Measurements from ENCODE around the gene NT5DC3.

Gene NT5DC3

DNA sequence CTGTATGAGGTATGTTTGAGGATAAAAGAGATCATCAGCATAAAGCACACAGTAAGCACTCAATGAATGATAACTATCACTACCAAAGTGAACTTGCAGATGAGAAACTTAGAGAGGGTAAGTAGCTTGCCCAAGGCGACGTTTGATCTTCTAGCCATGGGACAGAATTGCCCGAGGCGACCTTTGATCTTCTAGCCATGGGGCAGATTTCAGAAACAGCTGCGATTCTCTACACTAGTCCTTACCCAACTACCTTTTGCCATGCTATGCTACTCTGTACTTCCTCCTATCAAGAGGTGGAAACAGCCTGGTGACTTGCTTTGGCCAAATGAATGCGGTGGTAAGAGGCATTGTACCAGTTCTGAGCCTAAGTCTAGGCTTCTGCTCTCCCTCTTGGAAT lies 23.7 kb upstream of the NT5DC3 start:
- Histone ChIP-seq H3K4me2 (ENCODE audit: low read depth, low read length, poor library complexity, severe bottlenecking) (no peak overlapping the region), H2AFZ (ENCODE audit: low read length) (no peak overlapping the region), H3K79me2 (ENCODE audit: insufficient read depth, low read length) (no peaks in the 10 kb centered on the region), H3K4me3 (ENCODE audit: low read length, poor library complexity, severe bottlenecking) (no peak overlapping the region), H3K4me1 (ENCODE audit: insufficient read depth, low read length, poor library complexity, severe bottlenecking) (peaks cover 6% of the 10 kb centered on the region), H3K9me2 (replicated peaks; ENCODE audit: low read depth, low read length) (no peaks in the 10 kb centered on the region), H3K36me3 (ENCODE audit: insufficient read depth, low read length) (no peaks in the 10 kb centered on the region), H3K9me3 (ENCODE audit: insufficient read depth, low read depth, low read length) (no peaks in the 10 kb centered on the region), H3F3A (ENCODE audit: low read depth) (no peaks in the 10 kb centered on the region), H3K9ac (ENCODE audit: low read depth, low read length, poor library complexity, severe bottlenecking) (no peak overlapping the region), H3K27me3 (ENCODE audit: insufficient read depth, low read length, poor library complexity, severe bottlenecking) (no peaks in the 10 kb centered on the region), H4K20me1 (ENCODE audit: insufficient read depth, low read length, poor library complexity, severe bottlenecking) (no peaks in the 10 kb centered on the region)
- TF ChIP-seq, protein P1, sequence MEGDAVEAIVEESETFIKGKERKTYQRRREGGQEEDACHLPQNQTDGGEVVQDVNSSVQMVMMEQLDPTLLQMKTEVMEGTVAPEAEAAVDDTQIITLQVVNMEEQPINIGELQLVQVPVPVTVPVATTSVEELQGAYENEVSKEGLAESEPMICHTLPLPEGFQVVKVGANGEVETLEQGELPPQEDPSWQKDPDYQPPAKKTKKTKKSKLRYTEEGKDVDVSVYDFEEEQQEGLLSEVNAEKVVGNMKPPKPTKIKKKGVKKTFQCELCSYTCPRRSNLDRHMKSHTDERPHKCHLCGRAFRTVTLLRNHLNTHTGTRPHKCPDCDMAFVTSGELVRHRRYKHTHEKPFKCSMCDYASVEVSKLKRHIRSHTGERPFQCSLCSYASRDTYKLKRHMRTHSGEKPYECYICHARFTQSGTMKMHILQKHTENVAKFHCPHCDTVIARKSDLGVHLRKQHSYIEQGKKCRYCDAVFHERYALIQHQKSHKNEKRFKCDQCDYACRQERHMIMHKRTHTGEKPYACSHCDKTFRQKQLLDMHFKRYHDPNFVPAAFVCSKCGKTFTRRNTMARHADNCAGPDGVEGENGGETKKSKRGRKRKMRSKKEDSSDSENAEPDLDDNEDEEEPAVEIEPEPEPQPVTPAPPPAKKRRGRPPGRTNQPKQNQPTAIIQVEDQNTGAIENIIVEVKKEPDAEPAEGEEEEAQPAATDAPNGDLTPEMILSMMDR (conservative IDR thresholded peaks at IDR 0.05; ENCODE audit: low read length): no peak
- no peak for TF ChIP-seq EZH2phosphoT487 (IDR thresholded peaks at IDR 0.05; ENCODE audit: borderline replicate concordance)

DNA sequence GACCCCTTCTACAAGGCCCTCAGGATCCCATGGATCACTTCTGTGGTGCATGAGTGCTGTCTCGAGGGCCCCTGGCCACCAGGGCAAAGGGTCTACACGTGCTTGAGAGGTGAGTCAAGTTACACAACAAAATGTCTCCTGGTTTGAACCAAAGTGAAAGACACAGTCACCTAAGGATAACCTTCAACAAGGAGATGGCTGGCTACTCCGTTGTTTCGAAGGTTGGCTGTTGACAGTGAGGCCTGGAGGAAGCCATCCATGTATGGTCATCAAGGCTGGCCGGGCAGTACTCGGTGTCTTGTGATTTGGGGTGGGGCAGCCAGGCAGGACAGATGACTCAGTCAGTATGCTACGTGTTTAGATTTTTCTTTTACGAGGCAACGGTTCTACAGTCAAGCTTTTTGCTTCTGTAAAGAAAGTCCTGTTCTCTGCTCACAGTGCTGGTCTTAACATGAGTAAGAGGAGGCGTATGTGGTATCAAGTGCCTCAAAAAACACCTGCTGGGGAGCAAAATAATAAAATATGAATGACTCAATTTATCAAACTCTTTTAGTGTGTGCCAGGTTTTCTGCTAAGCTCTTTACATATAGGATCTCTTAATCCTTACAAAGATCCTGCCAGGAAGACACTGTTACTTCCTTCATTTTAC lies 18.0 kb upstream of the NT5DC3 start:
- no peaks in the 10 kb centered on the region for H3K9me2 ChIP-seq (replicated peaks; ENCODE audit: low read depth, low read length)
- H3K4me2 ChIP-seq (ENCODE audit: low read depth, low read length, poor library complexity, severe bottlenecking): peak overlapping the region; percentile 24
- peaks cover 16% of the 10 kb centered on the region for H3K4me1 ChIP-seq (ENCODE audit: insufficient read depth, low read length, poor library complexity, severe bottlenecking)
- no peak overlapping the region for H3K4me3 ChIP-seq (ENCODE audit: low read length, poor library complexity, severe bottlenecking)
- H2AFZ ChIP-seq (ENCODE audit: low read length): peak overlapping the region; percentile 72
- no peaks in the 10 kb centered on the region for H3K79me2 ChIP-seq (ENCODE audit: insufficient read depth, low read length)
- H4K20me1 ChIP-seq (ENCODE audit: insufficient read depth, low read length, poor library complexity, severe bottlenecking): no peaks in the 10 kb centered on the region
- H3K9ac ChIP-seq (ENCODE audit: low read depth, low read length, poor library complexity, severe bottlenecking): peak overlapping the region; percentile 39
- H3K36me3 ChIP-seq (ENCODE audit: insufficient read depth, low read length): no peaks in the 10 kb centered on the region
- no peaks in the 10 kb centered on the region for H3K27me3 ChIP-seq (ENCODE audit: insufficient read depth, low read length, poor library complexity, severe bottlenecking)
- no peaks in the 10 kb centered on the region for H3F3A ChIP-seq (ENCODE audit: low read depth)
- H3K9me3 ChIP-seq (ENCODE audit: insufficient read depth, low read depth, low read length): no peaks in the 10 kb centered on the region
- TF ChIP-seq, protein P1 (conservative IDR thresholded peaks at IDR 0.05; ENCODE audit: low read length): no peak
- no peak for TF ChIP-seq EZH2phosphoT487 (IDR thresholded peaks at IDR 0.05; ENCODE audit: borderline replicate concordance)

DNA sequence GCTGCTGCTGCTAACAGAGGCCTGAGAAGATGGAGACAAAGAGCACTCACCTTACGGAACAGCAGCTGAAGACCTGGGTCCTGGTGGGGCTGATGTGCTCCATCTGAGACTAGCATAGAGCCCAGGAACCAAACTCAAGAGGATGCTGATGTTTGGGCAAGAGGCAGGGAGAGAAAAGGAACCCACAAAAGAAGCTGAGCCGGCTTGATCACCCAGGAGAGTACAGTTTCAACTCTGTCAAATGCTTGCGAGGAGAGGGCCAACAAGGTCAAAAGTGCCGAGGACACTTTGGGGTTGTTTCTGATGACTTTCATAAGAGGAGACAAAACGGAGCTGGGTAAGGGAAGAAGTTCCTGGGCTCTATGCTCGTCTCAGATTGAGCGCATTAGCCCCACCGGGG lies 17.3 kb upstream of the NT5DC3 start:
- Histone ChIP-seq H3K27me3 (ENCODE audit: insufficient read depth, low read length, poor library complexity, severe bottlenecking) (no peaks in the 10 kb centered on the region), H3K4me3 (ENCODE audit: low read length, poor library complexity, severe bottlenecking) (no peak overlapping the region), H3K36me3 (ENCODE audit: insufficient read depth, low read length) (no peaks in the 10 kb centered on the region), H3K9me2 (replicated peaks; ENCODE audit: low read depth, low read length) (no peaks in the 10 kb centered on the region), H3K4me1 (ENCODE audit: insufficient read depth, low read length, poor library complexity, severe bottlenecking) (peaks cover 16% of the 10 kb centered on the region), H3K9me3 (ENCODE audit: insufficient read depth, low read depth, low read length) (no peaks in the 10 kb centered on the region), H4K20me1 (ENCODE audit: insufficient read depth, low read length, poor library complexity, severe bottlenecking) (no peaks in the 10 kb centered on the region), H3F3A (ENCODE audit: low read depth) (no peaks in the 10 kb centered on the region), H3K4me2 (ENCODE audit: low read depth, low read length, poor library complexity, severe bottlenecking) (no peak overlapping the region), H2AFZ (ENCODE audit: low read length) (peak overlapping the region; percentile 72; the same call in 1 of the 2 replicates), H3K9ac (ENCODE audit: low read depth, low read length, poor library complexity, severe bottlenecking) (no peak overlapping the region), H3K79me2 (ENCODE audit: insufficient read depth, low read length) (no peaks in the 10 kb centered on the region)
- TF ChIP-seq EZH2phosphoT487 (IDR thresholded peaks at IDR 0.05; ENCODE audit: borderline replicate concordance): no peak
- TF ChIP-seq, protein P1 (conservative IDR thresholded peaks at IDR 0.05; ENCODE audit: low read length): no peak

Data from Loucy (cell line).